GM18951 (cell line): ENCODE data around the gene LGALS14.
A peak's percentile ranks its signal among the peaks of the same experiment; 100 is the strongest.

Source experiments
- POLR2A ChIP-seq: IDR thresholded peaks from 4 replicates; pipeline ENCODE4 v1.6.1; 2011; ENCODE audit warnings: mild to moderate bottlenecking; ENCODE audit not compliant: insufficient read length, insufficient read depth; ENCODE audit errors: extremely low read depth
- in situ Hi-C: fragments of 300-500 bp; cut with MboI; formaldehyde crosslinking; loops from one replicate; pipeline ENCODE4 v1.12.0; 2022; ENCODE audit warnings: low sequenced_read_pairs, mixed read lengths, inconsistent platforms; ENCODE audit not compliant: unreplicated experiment

LGALS14 gene

DNA sequence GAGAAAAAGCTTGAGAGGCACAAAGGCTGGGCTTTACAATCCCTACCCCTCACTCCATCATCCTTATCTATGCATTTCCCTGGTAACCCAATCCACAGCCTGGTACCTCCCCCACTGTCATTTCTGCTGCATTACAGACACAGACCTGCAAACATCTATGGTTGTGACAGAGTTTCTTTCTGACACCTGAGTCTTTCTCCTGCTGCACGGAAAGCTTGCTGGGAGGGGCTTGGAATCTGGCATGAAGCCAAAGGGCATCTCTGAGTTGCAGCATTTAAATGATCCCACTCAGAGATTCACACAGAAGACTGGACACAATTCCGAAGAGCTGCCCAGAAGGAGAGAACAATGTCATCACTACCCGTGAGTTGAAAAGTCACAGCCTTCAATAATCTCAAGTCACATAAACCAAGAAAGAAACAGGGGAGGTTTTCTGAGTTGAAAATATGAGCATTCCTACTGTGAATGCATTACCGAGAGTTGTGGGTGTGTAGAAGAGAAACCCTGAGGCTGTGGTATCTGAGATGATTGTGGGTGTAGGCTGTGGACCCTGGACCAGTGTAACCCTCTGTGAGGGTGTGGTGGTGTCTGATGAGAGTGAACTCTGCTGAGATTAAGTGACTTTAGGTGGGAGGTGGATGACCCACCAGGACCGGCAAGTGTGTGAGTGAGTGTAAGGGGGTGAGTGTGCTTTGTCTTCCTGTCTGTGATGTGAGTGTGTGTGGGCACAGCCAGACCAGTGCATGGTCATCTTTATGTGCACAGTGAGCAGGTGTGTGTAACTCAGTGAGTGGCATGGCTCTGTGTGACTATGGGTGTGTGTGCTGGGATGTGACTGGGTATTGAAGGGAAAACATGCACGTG lies at the start of gene LGALS14:
TSS of gene LGALS14 (plus strand) at position 301 of the 864 bp plus-strand sequence. CDS start at position 349, 48 bp downstream.
- peak; percentile 15 for TF ChIP-seq POLR2A
- in situ Hi-C loops = no loop called here

- no peak for TF ChIP-seq POLR2A
- in situ Hi-C loops = loop anchor here (5.0 kb wide), 1 partner anchor 103 kb away; no protein-coding TSS in a partner anchor
Measured at GRCh38 chr19:39655613-39656012, 48.7 kb upstream of the LGALS14 start, which contains the start of gene LGALS16. Gene LGALS16, plus strand, starts transcription at chr19:39655913. Its CDS starts 49 bp downstream, at chr19:39655962.

GRCh38 chr19:39659791-39660190 lies 44.5 kb upstream of the LGALS14 start:
- TF ChIP-seq POLR2A = no peak
- in situ Hi-C loops = loop anchor here (5.0 kb wide), 1 partner anchor 107 kb away; no protein-coding TSS in a partner anchor

DNA sequence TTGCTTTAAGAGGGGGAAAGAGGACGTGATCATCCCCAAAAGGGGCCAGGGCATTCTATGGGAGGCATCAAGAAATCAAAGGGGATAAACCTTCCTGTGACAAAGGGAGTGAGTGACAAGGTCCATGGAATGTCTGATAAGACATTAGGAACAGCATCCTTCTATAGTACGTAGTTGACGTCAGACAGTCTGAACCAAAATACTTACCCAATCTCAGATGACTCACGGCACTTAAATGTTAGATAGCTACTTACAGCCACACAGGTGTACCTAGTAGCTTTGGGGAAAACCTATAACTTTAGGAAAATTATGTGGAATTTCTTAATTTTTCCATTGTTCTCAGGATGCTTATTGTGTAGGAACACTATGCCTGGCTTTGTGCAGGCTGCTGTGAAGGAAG lies 43.6 kb upstream of the LGALS14 start:
- in situ Hi-C loops = no loop called here
- no peak for TF ChIP-seq POLR2A

- no peak for TF ChIP-seq POLR2A
- in situ Hi-C loops = no loop called here
Measured at GRCh38 chr19:39661565-39661964, 42.7 kb upstream of the LGALS14 start.

- in situ Hi-C loops = loop anchor here (10.0 kb wide), 1 partner anchor 175 kb away; the partner anchor contains the start of gene FBL
Measured at GRCh38 chr19:39669860-39670259, 34.4 kb upstream of the LGALS14 start.

DNA sequence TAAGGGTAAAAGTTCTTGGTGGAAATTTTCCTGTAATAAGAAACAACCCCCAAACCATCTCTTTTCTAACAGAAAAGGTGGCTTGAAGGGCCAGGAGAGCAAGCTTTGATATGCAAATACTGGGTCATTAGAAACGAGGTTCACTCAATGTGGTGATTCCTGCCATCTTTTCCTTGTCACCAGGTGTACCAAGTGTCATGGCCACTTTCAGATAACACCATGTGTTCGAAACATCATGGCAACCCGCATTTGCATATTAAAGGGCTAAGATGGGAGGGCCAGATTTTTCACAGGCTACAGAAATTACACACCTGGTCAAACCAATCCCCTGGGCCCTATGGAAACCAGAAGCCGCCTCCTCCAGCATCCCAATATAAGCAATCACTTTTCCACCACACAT lies 33.3 kb upstream of the LGALS14 start:
- in situ Hi-C loops = loop anchor here (10.0 kb wide), 1 partner anchor 174 kb away; the partner anchor contains the start of gene FBL
- no peak for TF ChIP-seq POLR2A

GRCh38 chr19:39671739-39672363 lies 32.4 kb upstream of the LGALS14 start:
- no peak for TF ChIP-seq POLR2A
- in situ Hi-C loops = loop anchor here (10.0 kb wide), 1 partner anchor 173 kb away; the partner anchor contains the start of gene FBL

- no peak for TF ChIP-seq POLR2A
- in situ Hi-C loops = loop anchor here (10.0 kb wide), 1 partner anchor 172 kb away; the partner anchor contains the start of gene FBL
Measured at GRCh38 chr19:39672473-39672872, 31.8 kb upstream of the LGALS14 start.

- in situ Hi-C loops = loop anchor here (10.0 kb wide), 1 partner anchor 171 kb away; the partner anchor contains the start of gene FBL
Measured at GRCh38 chr19:39673862-39674261, 30.4 kb upstream of the LGALS14 start.

GRCh38 chr19:39676004-39676403 lies 28.3 kb upstream of the LGALS14 start:
- in situ Hi-C loops = loop anchor here (10.0 kb wide), 1 partner anchor 169 kb away; the partner anchor contains the start of gene FBL
- no peak for TF ChIP-seq POLR2A

DNA sequence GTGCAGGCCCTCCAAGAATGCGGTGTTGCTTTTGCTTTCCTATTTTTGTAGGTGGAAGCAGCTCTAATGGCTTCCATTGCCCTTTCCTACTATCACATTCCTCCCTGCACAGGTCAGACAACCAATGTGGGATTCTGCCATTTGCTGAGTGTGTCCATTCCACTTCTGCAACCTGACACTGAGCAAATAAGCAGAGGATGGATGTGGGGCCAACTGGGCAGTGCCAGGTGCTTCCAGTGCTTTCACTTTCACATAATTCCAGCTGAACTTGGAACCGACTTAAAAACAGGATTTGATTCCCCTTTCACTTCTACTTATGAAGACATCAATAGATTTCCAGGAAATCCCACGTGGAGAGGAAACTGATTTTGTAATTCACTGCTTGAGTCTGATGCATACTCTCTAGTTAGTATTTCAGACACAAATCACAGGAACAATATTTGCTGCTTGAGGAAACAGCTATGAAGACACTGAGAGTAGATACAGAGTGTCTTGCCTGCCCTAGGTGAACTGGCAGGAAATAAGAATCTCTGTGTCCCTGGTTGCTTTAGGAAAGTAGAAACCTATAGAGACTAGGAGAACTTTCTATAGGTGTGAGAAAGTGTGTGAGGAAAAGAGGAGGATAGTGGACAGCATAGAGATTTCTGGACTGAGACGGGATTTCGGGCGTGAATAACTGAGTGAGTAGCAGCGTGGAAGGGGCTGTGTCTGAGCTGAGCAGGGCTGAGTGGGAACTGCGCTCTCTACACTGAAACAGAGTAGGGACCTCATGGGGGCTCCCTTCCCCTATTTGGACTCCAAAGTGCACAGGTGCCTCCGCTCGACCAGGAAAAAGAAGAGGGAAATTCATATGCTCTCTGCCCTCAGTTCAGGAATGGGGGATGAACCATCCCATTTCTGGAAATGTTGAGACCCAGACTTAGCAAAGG lies 26.1 kb upstream of the LGALS14 start:
- in situ Hi-C loops = loop anchor here (10.0 kb wide), 1 partner anchor 167 kb away; the partner anchor contains the start of gene FBL
- no peak for TF ChIP-seq POLR2A
